Activated CD4-positive, alpha-beta T cell treated with anti-CD3 and anti-CD28 coated beads, Interleukin-2, amount 10 ng/mL, durations not matched to agents 7 days and 5 days (primary cell): ENCODE results near the gene KIF27. TPM values are rescaled to one million over a fixed set of nuclear protein-coding genes. Genes with fewer than 3 reads are reported as not detected.

ENCODE experiments used
- microRNA-seq: library from miRNA; unstranded; fragments of <30 nt; microRNA quantifications from one replicate; pipeline ENCODE4 v1.2.0, GENCODE V29; 2021; ENCODE audit warnings: borderline microRNAs expressed, borderline replicate concordance
- total RNA-seq, 2 experiments: library from RNA; stranded (reverse); gene quantifications; one replicate each; pipeline ENCODE4 v1.2.3, GENCODE V29; 2021

The KIF27 gene
- total RNA-seq, 2 experiments from 2014 or later: 3.2 to 3.8 TPM

Small RNA genes lying within 50 kb of the gene (microRNA-seq; reads per million reads assigned to microRNA genes)
- gene MIR7-1: 200 reads per million, percentile 77 among the genes with 10 or more reads in this experiment

Other genes with a start within 250 kb of the KIF27 start
- gene UBQLN1, start 213.5 kb downstream of the KIF27 start, total RNA-seq: 100 to 1,000 TPM in 1 of 2 experiments, 10 to 100 TPM in 1; 95.7 to 110 TPM
- gene GKAP1, start 103.7 kb downstream of the KIF27 start, total RNA-seq: 1 to 10 TPM; 5.5 to 5.9 TPM
- 100 to 1,000 TPM; 671 to 848 TPM for gene HNRNPK, start 58.8 kb upstream of the KIF27 start, total RNA-seq
- gene RMI1, start 59.4 kb upstream of the KIF27 start, total RNA-seq: 10 to 100 TPM; 21.2 to 27.8 TPM